HepG2 (cell line): ENCODE results near the gene DTX2. TPM values are rescaled to one million over a fixed set of nuclear protein-coding genes. Genes with fewer than 3 reads are reported as not detected.
"Not testable (repeated sequence)": the region's sequence is repeated elsewhere in the genome, so short reads cannot be mapped to it uniquely, and the experiment has no call there.

ENCODE experiments used
- ATAC-seq: fragments of 200-7000 bp; cut with Tn5 transposase; 3 replicates; pipeline ENCODE4 v1.9.1; 2020; ENCODE audit warnings: mild to moderate bottlenecking, moderate library complexity
- BruUV-seq: library from RNA; stranded (reverse); fragments of 400-500 nt; replicated peaks from 2 replicates; lab custom pipeline; 2021; lab: Mats Ljungman, UMichigan
- CTCF ChIA-PET: fragments of 300-600 bp; formaldehyde crosslinking; extraction: SDS; loops from one replicate; lab custom pipeline; 2021; ENCODE audit warnings: low total read pairs, inconsistent platforms, low intra/inter-chr PET ratio; lab: Yijun Ruan, JAX
- POLR2A ChIA-PET: fragments of 350-600 bp; sonication (Branson Sonifier 250); formaldehyde crosslinking; loops from one replicate; lab custom pipeline; 2020; ENCODE audit warnings: antibody characterized with exemption, inconsistent platforms; lab: Yijun Ruan, JAX
- DNase-seq: peaks from one replicate; pipeline ENCODE4 v3.0.0-alpha.2; 2015; ENCODE audit warnings: low spot score
- FAIRE-seq: peaks from 3 replicates; lab custom pipeline; 2011; peaks lifted over from hg19 to GRCh38; lab: Jason Lieb, UNC
- H2AFZ ChIP-seq: one replicate; pipeline ENCODE4 v1.6.1; 2011; ENCODE audit warnings: low read length, inconsistent platforms
- H3K27ac ChIP-seq: fragments of 300-600 bp; 3 replicates; pipeline ENCODE4 v1.8.0; 2011; ENCODE audit warnings: mixed run types, mild to moderate bottlenecking, mixed read lengths, low read length, inconsistent platforms; ENCODE audit not compliant: insufficient read depth; ENCODE audit errors: extremely low read length
- H3K27me3 ChIP-seq, 2 experiments: fragments of 200-600 bp in 1 of 2; 2 replicates in 1 of 2; 3 replicates in 1 of 2; pipeline versions ENCODE4 v1.6.0 to v1.8.0; 2011; ENCODE audit warnings: low read length in 2 of 2, mild to moderate bottlenecking in 2 of 2, moderate library complexity in 2 of 2, inconsistent platforms in 1 of 2; ENCODE audit not compliant: insufficient read depth in 2 of 2, control insufficient read depth in 1 of 2
- H3K36me3 ChIP-seq, 2 experiments: fragments of 200-600 bp in 1 of 2; replicated peaks in 1 of 2; 2 replicates in 1 of 2; 3 replicates in 1 of 2; pipeline versions ENCODE4 v1.5.1 to v1.8.0; 2011; ENCODE audit warnings: low read length in 2 of 2, inconsistent platforms in 1 of 2; ENCODE audit not compliant: insufficient read depth in 2 of 2, control insufficient read depth in 1 of 2
- H3K4me1 ChIP-seq: 2 replicates; pipeline ENCODE4 v1.5.1; 2012; ENCODE audit warnings: low read length, inconsistent platforms; ENCODE audit not compliant: insufficient read depth
- H3K4me2 ChIP-seq: 2 replicates; pipeline ENCODE4 v1.6.0; 2011; ENCODE audit warnings: low read depth, low read length, inconsistent platforms
- H3K4me3 ChIP-seq, 3 experiments: fragments of 200-600 bp in 1 of 3; sonication (generic), shearing (Covaris generic) in 1 of 3; replicated peaks in 1 of 3; 2 replicates each; pipeline ENCODE4 v1.5.1; 2011 to 2016; ENCODE audit warnings: low read length in 3 of 3, inconsistent platforms in 2 of 3, low read depth in 2 of 3, mild to moderate bottlenecking in 2 of 3, control low read depth in 1 of 3, mixed read lengths in 1 of 3; ENCODE audit not compliant: insufficient read depth in 1 of 3
- H3K79me2 ChIP-seq: one replicate; pipeline ENCODE4 v1.6.1; 2011; ENCODE audit warnings: low read length, inconsistent platforms; ENCODE audit not compliant: insufficient read depth
- H3K9ac ChIP-seq: 2 replicates; pipeline ENCODE4 v1.6.0; 2011; ENCODE audit warnings: mild to moderate bottlenecking, low read depth, low read length, inconsistent platforms; ENCODE audit not compliant: insufficient read depth
- H3K9me3 ChIP-seq: 2 replicates; pipeline ENCODE4 v1.5.1; 2012; ENCODE audit warnings: mild to moderate bottlenecking, low read length
- H4K20me1 ChIP-seq: 2 replicates; pipeline ENCODE4 v1.6.0; 2011; ENCODE audit warnings: inconsistent platforms, mild to moderate bottlenecking, low read length, moderate library complexity; ENCODE audit not compliant: insufficient read depth
- WGBS: methylation state at CpG from one replicate; pipeline ENCODE4 v1.1.6; 2017; ENCODE audit warnings: low lambda C conversion rate; 5-methylcytosine and 5-hydroxymethylcytosine counted together
- in situ Hi-C: cut with HindIII; loops from 2 replicates; pipeline ENCODE4 v1.10.0; 2017; ENCODE audit warnings: low pct_unique_long_range_greater_than_20kb; ENCODE audit not compliant: extremely low pct_ligation_motif_present
- intact Hi-C: fragments of 100-400 bp; cut with micrococcal nuclease; formaldehyde crosslinking; loops from one replicate; pipeline ENCODE4 v1.10.0; 2022; ENCODE audit not compliant: unreplicated experiment
- polyA plus RNA-seq, 8 experiments: library from polyadenylated mRNA; depleted of rRNA in 3 of 8; stranded (reverse) in 7 of 8; unstranded in 1 of 8; fragments of >200 nt; fragmentation: Illumina TruSeq in 4 of 8; extraction: Trizol in 4 of 8; gene quantifications; 2 replicates each; pipeline versions ENCODE4 v1.2.1 to v1.2.3, GENCODE V29; 2011 to 2016; ENCODE audit warnings: low read depth in 4 of 8, missing spikeins in 1 of 8, mixed read lengths in 1 of 8; ENCODE audit not compliant: insufficient read depth in 1 of 8
- total RNA-seq, 5 experiments: library from RNA; depleted of rRNA; stranded (reverse); fragments of >200 nt; fragmentation: Illumina TruSeq; extraction: Trizol; gene quantifications; 2 replicates each; pipeline ENCODE4 v1.2.3, GENCODE V29; 2016; ENCODE audit warnings: low read depth in 1 of 5

DTX2 gene
- total and polyA plus RNA-seq, 2 of the 13 experiments (the other 11 are each of a cell fraction or from before 2014, with no cell fraction given): 5.5 to 6.2 TPM

GRCh38 chr7:76531643-76532042, 70.1 kb downstream of the DTX2 start:
- H2AFZ ChIP-seq, H3K36me3 ChIP-seq, DNase-seq, BruUV-seq, H3K79me2 ChIP-seq, H3K9ac ChIP-seq, H4K20me1 ChIP-seq, ATAC-seq, H3K27me3 ChIP-seq, in situ Hi-C loops, H3K4me3 ChIP-seq, POLR2A ChIA-PET, H3K4me1 ChIP-seq, H3K27ac ChIP-seq, CTCF ChIA-PET, intact Hi-C loops, H3K9me3 ChIP-seq, FAIRE-seq, H3K4me2 ChIP-seq: not testable (repeated sequence)
- 62% methylated on average over 2 of the region's 2 CpGs for WGBS

DNA sequence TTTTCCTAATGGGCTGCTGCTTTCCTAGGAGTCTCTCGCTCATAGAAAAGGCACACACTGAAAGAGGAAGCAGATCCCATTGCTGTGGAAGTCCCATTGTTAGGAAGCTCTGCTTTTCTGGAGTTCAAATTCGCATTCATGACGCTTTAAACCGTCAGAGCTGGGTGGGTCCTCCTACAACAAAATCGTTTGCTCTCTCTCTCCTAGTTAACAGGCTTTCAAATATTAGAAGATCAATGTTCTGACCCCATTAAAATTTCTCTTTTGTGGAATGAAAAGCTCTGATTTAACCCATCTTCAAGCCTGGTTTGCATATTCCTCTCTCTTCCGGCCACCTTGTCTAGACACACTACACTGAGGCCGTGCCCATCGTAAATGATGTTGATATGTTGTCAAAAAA, 81.7 kb downstream of the DTX2 start, which contains the start of gene SPDYE16:
Gene SPDYE16, minus strand, starts transcription at position 101 of the 400 bp plus-strand sequence. CDS start 1,838 bp downstream, outside the sequence.
- H3K9ac ChIP-seq, H4K20me1 ChIP-seq, H2AFZ ChIP-seq, FAIRE-seq, ATAC-seq, CTCF ChIA-PET, H3K9me3 ChIP-seq, POLR2A ChIA-PET, DNase-seq, H3K36me3 ChIP-seq, H3K4me2 ChIP-seq, in situ Hi-C loops, H3K27ac ChIP-seq, H3K4me1 ChIP-seq, H3K79me2 ChIP-seq, BruUV-seq, H3K27me3 ChIP-seq, intact Hi-C loops, H3K4me3 ChIP-seq: not testable (repeated sequence)
- WGBS: no CpG with 5 or more reads among the region's 8 CpGs
